Fibroblast of lung (primary cell): Measurements from ENCODE around the gene SH3TC2. TPM values are rescaled to one million over a fixed set of nuclear protein-coding genes. Genes with fewer than 3 reads are reported as not detected.

Source experiments
- DNase-seq, 2 donors: peaks; one replicate each; pipeline versions ENCODE4 v3.0.0 to v3.0.0-alpha.2; 2010; ENCODE audit warnings: low read depth in 2 of 2
- H2AFZ ChIP-seq: 2 replicates; pipeline ENCODE4 v1.5.1; 2012; ENCODE audit warnings: low read length, control low read depth, inconsistent platforms
- H3K27ac ChIP-seq: 2 replicates; pipeline ENCODE4 v1.5.1; 2011; ENCODE audit warnings: low read length, control low read depth; ENCODE audit not compliant: insufficient read depth
- H3K27me3 ChIP-seq: 2 replicates; pipeline ENCODE4 v1.5.1; 2011; ENCODE audit warnings: mild to moderate bottlenecking, low read length; ENCODE audit not compliant: control insufficient read depth, insufficient read depth
- H3K36me3 ChIP-seq: 2 replicates; pipeline ENCODE4 v1.5.1; 2011; ENCODE audit warnings: low read length; ENCODE audit not compliant: control insufficient read depth, insufficient read depth
- H3K4me1 ChIP-seq: 2 replicates; pipeline ENCODE4 v1.5.1; 2011; ENCODE audit warnings: low read length; ENCODE audit not compliant: control insufficient read depth, insufficient read depth; ENCODE audit errors: extremely low read depth
- H3K4me2 ChIP-seq: 2 replicates; pipeline ENCODE4 v1.5.1; 2011; ENCODE audit warnings: low read length, control low read depth; ENCODE audit not compliant: insufficient read depth; ENCODE audit errors: extremely low read depth
- H3K4me3 ChIP-seq, 4 experiments: fragments of 200-600 bp in 1 of 4; sonication (generic) in 1 of 4; replicated peaks in 1 of 4; 2 replicates each; pipeline ENCODE4 v1.5.1; 2011 to 2016; ENCODE audit warnings: low read length in 4 of 4, low read depth in 3 of 4, mild to moderate bottlenecking in 3 of 4, control low read depth in 2 of 4, inconsistent platforms in 1 of 4, mixed read lengths in 1 of 4; ENCODE audit not compliant: insufficient read depth in 1 of 4; ENCODE audit errors: control extremely low read depth in 1 of 4
- H3K79me2 ChIP-seq: 2 replicates; pipeline ENCODE4 v1.5.1; 2012; ENCODE audit warnings: mild to moderate bottlenecking, low read length, inconsistent platforms; ENCODE audit not compliant: control insufficient read depth, insufficient read depth
- H3K9ac ChIP-seq: 2 replicates; pipeline ENCODE4 v1.5.1; 2011; ENCODE audit warnings: mild to moderate bottlenecking, low read length, control low read depth; ENCODE audit not compliant: insufficient read depth
- H3K9me3 ChIP-seq: 2 replicates; pipeline ENCODE4 v1.5.1; 2012; ENCODE audit warnings: low read depth, low read length; ENCODE audit not compliant: control insufficient read depth, insufficient read depth
- H4K20me1 ChIP-seq: 2 replicates; pipeline ENCODE4 v1.5.1; 2011; ENCODE audit warnings: low read length; ENCODE audit not compliant: control insufficient read depth, insufficient read depth; ENCODE audit errors: extremely low read depth
- CTCF ChIP-seq, 2 donors: IDR thresholded peaks in 1 of 2; conservative IDR thresholded peaks in 1 of 2; 1 replicate in 1 of 2; 2 replicates in 1 of 2; pipeline ENCODE4 v1.5.1; 2011 to 2012; ENCODE audit warnings: low read length in 2 of 2, control low read depth in 1 of 2, inconsistent platforms in 1 of 2, low read depth in 1 of 2, mild to moderate bottlenecking in 1 of 2
- EZH2 ChIP-seq: IDR thresholded peaks from 2 replicates; pipeline ENCODE4 v1.5.1; 2012; ENCODE audit warnings: low read length, control low read depth, mild to moderate bottlenecking; ENCODE audit errors: missing control alignments
- polyA plus RNA-seq, 2 donors: library from polyadenylated mRNA; depleted of rRNA in 1 of 2; stranded (reverse) in 1 of 2; unstranded in 1 of 2; fragments of >200 nt; gene quantifications; 2 replicates each; pipeline ENCODE4 v1.2.1, GENCODE V29; 2011 to 2012; ENCODE audit warnings: missing spikeins in 1 of 2
- total RNA-seq: library from RNA; depleted of rRNA; stranded (reverse); fragments of >200 nt; gene quantifications from 2 replicates; pipeline ENCODE4 v1.2.1, GENCODE V29; 2014

The SH3TC2 gene
- total and polyA plus RNA-seq, 2 donors (not counting 1 experiment from before 2014, with no cell fraction given): 0.83 to 3.2 TPM

GRCh38 chr5:149024943-149025342, 37.9 kb downstream of the SH3TC2 start:
- no peak for DNase-seq
- Histone ChIP-seq H3K4me1 (no peaks in the 10 kb centered on the region), H3K36me3 (no peaks in the 10 kb centered on the region), H4K20me1 (no peaks in the 10 kb centered on the region), H3K4me3 (no peak overlapping the region), H3K27ac (no peak overlapping the region), H3K4me2 (no peak overlapping the region), H3K9me3 (no peaks in the 10 kb centered on the region), H3K79me2 (no peaks in the 10 kb centered on the region), H2AFZ (no peak overlapping the region), H3K9ac (no peak overlapping the region), H3K27me3 (no peaks in the 10 kb centered on the region)
- TF ChIP-seq EZH2 (no peak), CTCF (conservative IDR thresholded peaks at IDR 0.05 in 1 of 2, IDR thresholded peaks at IDR 0.05 in 1 of 2; ENCODE audit: low read depth in 1 of 2, low read length in 2 of 2) (no peak)

- Histone ChIP-seq H3K4me2 (no peak overlapping the region), H4K20me1 (no peaks in the 10 kb centered on the region)
- peak in 1 of 2 donors; percentile 54 for DNase-seq
Observed at GRCh38 chr5:149024477-149024876, 38.4 kb downstream of the SH3TC2 start.

GRCh38 chr5:149022200-149022599, 40.7 kb downstream of the SH3TC2 start:
- H3K79me2 ChIP-seq: no peaks in the 10 kb centered on the region
- no peak overlapping the region for H3K4me2 ChIP-seq
- H2AFZ ChIP-seq: no peak overlapping the region
- no peaks in the 10 kb centered on the region for H3K27me3 ChIP-seq
- no peaks in the 10 kb centered on the region for H3K36me3 ChIP-seq
- no peak overlapping the region for H3K9ac ChIP-seq
- H3K9me3 ChIP-seq: no peaks in the 10 kb centered on the region
- peaks cover 3% of the 10 kb centered on the region for H3K4me1 ChIP-seq
- H4K20me1 ChIP-seq: no peaks in the 10 kb centered on the region
- no peak overlapping the region for H3K4me3 ChIP-seq
- no peak overlapping the region for H3K27ac ChIP-seq
- no peak for DNase-seq
- TF ChIP-seq EZH2 (no peak), CTCF (conservative IDR thresholded peaks at IDR 0.05 in 1 of 2, IDR thresholded peaks at IDR 0.05 in 1 of 2; ENCODE audit: low read depth in 1 of 2, low read length in 2 of 2) (no peak)

More at GRCh38 chr5:149024477-149024876, 38.4 kb downstream of the SH3TC2 start:
- H2AFZ ChIP-seq: no peak overlapping the region
- no peak overlapping the region for H3K4me3 ChIP-seq
- no peak for TF ChIP-seq EZH2
- no peak for TF ChIP-seq CTCF (conservative IDR thresholded peaks at IDR 0.05 in 1 of 2, IDR thresholded peaks at IDR 0.05 in 1 of 2; ENCODE audit: low read depth in 1 of 2, low read length in 2 of 2)
- no peak overlapping the region for H3K9ac ChIP-seq
- peaks cover 2% of the 10 kb centered on the region for H3K4me1 ChIP-seq
- H3K27me3 ChIP-seq: no peaks in the 10 kb centered on the region
- H3K36me3 ChIP-seq: no peaks in the 10 kb centered on the region
- no peaks in the 10 kb centered on the region for H3K79me2 ChIP-seq
- H3K27ac ChIP-seq: no peak overlapping the region
- no peaks in the 10 kb centered on the region for H3K9me3 ChIP-seq
